ENCODE measurements around the gene THY1. TPM values are rescaled to one million over a fixed set of nuclear protein-coding genes. Genes with fewer than 3 reads are reported as not detected.

Gene THY1
- total RNA-seq, 1 donor, result 400 TPM

DNA sequence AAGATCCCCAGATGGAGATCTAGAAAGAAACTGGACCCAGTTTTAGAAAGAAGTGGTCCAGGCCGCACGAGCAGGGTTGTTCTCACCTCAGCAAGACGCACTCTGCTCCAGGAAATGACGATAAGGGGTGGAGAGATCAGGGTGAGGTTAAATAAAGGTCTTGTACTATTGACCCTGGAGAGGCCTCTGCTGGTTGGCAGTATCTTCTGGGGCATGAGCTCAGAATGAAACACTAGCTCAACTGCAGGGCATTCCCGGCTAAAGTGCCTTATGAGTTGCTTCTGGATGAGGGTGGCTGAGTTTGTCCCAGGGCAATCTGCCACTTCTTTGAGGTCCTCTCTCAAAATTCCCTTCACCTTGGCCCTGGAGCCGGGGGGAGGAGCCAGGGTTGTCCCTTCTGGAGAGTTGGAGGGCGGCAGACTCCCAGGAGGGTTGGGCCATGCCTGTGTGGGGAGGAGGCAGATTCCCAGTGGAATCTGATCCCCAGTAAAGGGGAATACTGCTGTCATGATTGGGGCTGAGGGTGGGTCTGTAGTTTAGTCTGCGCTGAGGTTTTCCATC is 52.4 kb downstream of the THY1 start:
- Histone ChIP-seq H3K9me3 (ENCODE audit: low read depth, low read length) (no peaks in the 10 kb centered on the region), H3K4me3 (ENCODE audit: insufficient read depth, low read length) (no peak overlapping the region), H2AFZ (ENCODE audit: low read length) (no peak overlapping the region), H3K4me2 (ENCODE audit: insufficient read depth, low read length) (no peak overlapping the region), H3K4me1 (ENCODE audit: insufficient read depth, low read length) (peaks cover 46% of the 10 kb centered on the region), H4K20me1 (ENCODE audit: insufficient read depth, low read length) (no peaks in the 10 kb centered on the region), H3K27ac (ENCODE audit: low read depth, low read length) (peak overlapping the region; percentile 20), H3K27me3 (ENCODE audit: insufficient read depth, low read length) (no peaks in the 10 kb centered on the region), H3K36me3 (ENCODE audit: insufficient read depth, low read length) (no peaks in the 10 kb centered on the region), H3K79me2 (ENCODE audit: insufficient read depth, low read length) (no peaks in the 10 kb centered on the region)
- TF ChIP-seq, protein P1, sequence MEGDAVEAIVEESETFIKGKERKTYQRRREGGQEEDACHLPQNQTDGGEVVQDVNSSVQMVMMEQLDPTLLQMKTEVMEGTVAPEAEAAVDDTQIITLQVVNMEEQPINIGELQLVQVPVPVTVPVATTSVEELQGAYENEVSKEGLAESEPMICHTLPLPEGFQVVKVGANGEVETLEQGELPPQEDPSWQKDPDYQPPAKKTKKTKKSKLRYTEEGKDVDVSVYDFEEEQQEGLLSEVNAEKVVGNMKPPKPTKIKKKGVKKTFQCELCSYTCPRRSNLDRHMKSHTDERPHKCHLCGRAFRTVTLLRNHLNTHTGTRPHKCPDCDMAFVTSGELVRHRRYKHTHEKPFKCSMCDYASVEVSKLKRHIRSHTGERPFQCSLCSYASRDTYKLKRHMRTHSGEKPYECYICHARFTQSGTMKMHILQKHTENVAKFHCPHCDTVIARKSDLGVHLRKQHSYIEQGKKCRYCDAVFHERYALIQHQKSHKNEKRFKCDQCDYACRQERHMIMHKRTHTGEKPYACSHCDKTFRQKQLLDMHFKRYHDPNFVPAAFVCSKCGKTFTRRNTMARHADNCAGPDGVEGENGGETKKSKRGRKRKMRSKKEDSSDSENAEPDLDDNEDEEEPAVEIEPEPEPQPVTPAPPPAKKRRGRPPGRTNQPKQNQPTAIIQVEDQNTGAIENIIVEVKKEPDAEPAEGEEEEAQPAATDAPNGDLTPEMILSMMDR (IDR thresholded peaks at IDR 0.05; ENCODE audit: extremely low read depth, low read depth, low read length), result no peak
- no peak for DNase-seq (ENCODE audit: insufficient read length, low spot score, missing footprints)

DNA sequence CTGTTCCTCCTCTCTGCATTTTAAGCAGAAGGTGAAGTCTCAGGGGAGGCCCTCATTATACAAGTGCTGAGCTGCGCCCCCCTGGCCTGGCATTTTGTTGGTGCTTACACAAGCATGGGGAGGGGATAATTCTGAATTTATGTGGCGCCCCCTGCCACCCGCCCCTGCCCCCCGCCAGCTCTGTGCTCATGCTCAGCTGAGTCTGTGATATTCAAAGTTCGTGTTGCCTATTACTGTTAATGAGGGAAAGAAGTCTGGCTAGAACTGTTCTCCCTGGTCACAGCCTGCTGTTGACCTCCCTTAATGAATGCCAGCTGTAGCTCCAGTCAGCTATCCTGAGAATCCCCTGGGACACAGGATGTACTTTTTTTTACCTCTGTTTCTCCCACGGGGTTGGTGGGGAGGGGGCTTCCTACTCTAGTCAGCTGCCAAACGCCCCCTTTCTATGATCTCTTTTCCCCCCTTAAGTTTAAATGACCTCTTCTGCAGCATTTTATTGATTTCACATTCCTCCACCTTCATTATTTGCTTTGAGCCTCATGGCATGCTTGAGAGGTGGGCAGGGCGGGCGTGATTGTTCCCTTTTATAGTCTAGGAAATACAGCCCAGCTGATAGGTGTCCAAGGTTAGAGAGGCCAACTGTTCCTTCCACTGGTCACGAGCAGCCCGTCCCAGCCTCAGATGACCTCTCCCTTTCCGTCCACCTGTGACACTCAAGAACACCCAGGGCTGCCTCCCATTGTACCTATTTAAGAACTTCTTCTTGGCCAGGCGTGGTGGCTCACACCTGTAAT is 53.6 kb downstream of the THY1 start:
- no peaks in the 10 kb centered on the region for H3K27me3 ChIP-seq (ENCODE audit: insufficient read depth, low read length)
- no peaks in the 10 kb centered on the region for H3K79me2 ChIP-seq (ENCODE audit: insufficient read depth, low read length)
- H3K27ac ChIP-seq (ENCODE audit: low read depth, low read length), result no peak overlapping the region
- no peaks in the 10 kb centered on the region for H4K20me1 ChIP-seq (ENCODE audit: insufficient read depth, low read length)
- H2AFZ ChIP-seq (ENCODE audit: low read length), result no peak overlapping the region
- DNase-seq (ENCODE audit: insufficient read length, low spot score, missing footprints), result no peak
- H3K9me3 ChIP-seq (ENCODE audit: low read depth, low read length), result no peaks in the 10 kb centered on the region
- H3K4me2 ChIP-seq (ENCODE audit: insufficient read depth, low read length), result no peak overlapping the region
- no peak overlapping the region for H3K4me3 ChIP-seq (ENCODE audit: insufficient read depth, low read length)
- H3K4me1 ChIP-seq (ENCODE audit: insufficient read depth, low read length), result peaks cover 46% of the 10 kb centered on the region
- TF ChIP-seq, protein P1 (IDR thresholded peaks at IDR 0.05; ENCODE audit: extremely low read depth, low read depth, low read length), result no peak
- H3K36me3 ChIP-seq (ENCODE audit: insufficient read depth, low read length), result no peaks in the 10 kb centered on the region

DNA sequence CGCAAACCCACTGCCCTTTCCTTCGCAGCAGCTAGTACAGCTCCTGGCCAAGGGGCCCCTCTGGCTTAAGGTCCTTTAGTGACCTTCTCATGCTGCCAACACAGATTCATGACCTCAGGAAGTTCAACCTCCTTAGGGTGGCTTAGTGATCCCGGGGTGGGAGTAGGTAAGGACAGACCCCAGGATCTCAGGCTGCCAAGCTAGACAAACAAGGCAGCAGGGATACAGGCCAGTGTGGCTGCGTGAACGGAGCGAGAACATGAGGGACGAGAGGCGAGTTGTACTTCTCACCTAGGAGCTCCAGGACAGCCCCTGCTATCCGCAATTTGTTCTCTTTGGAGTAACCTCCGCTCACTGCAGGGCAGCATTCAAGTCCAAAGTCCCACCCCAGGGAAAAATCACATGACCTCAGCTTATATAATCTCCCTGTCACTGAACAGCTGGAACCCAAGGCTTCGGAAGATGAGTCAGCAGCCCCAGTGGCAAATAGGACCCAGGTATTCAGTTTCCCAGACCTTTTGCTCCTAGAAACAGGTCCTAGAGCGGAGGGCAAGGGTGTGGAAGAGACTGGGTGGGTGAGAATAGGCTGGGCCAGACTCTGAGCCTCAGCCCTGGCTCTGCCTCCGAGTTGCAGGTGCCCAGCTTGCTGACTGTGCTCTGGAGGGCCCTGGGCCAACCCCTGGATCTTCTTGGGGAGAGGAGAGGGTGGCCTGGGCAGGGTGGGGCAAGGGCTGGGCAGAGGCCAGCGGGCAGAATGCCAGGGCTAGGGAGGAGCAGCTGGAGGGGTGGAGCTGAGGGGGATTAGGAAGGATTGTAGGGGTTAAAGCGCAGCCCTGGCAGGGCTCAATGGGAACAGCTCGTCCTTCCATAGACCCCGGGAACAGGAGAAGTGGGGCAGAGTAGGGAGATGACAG is 54.6 kb downstream of the THY1 start:
- no peak for DNase-seq (ENCODE audit: insufficient read length, low spot score, missing footprints)
- H2AFZ ChIP-seq (ENCODE audit: low read length), result no peak overlapping the region

More for the DNA sequence above, 54.6 kb downstream of the THY1 start:
- H3K36me3 ChIP-seq (ENCODE audit: insufficient read depth, low read length), result no peaks in the 10 kb centered on the region
- H3K4me3 ChIP-seq (ENCODE audit: insufficient read depth, low read length), result no peak overlapping the region
- H3K4me2 ChIP-seq (ENCODE audit: insufficient read depth, low read length), result no peak overlapping the region
- peaks cover 46% of the 10 kb centered on the region for H3K4me1 ChIP-seq (ENCODE audit: insufficient read depth, low read length)
- H3K9me3 ChIP-seq (ENCODE audit: low read depth, low read length), result no peaks in the 10 kb centered on the region
- TF ChIP-seq, protein P1 (IDR thresholded peaks at IDR 0.05; ENCODE audit: extremely low read depth, low read depth, low read length), result no peak
- H4K20me1 ChIP-seq (ENCODE audit: insufficient read depth, low read length), result no peaks in the 10 kb centered on the region
- H3K79me2 ChIP-seq (ENCODE audit: insufficient read depth, low read length), result no peaks in the 10 kb centered on the region
- no peak overlapping the region for H3K27ac ChIP-seq (ENCODE audit: low read depth, low read length)
- H3K27me3 ChIP-seq (ENCODE audit: insufficient read depth, low read length), result no peaks in the 10 kb centered on the region
